SK-N-MC (cell line): ENCODE measurements around the gene CCNA2.

Experiments
- DNase-seq: peaks from one replicate; pipeline ENCODE4 v3.0.0-alpha.2; 2011; ENCODE audit warnings: low read depth, low spot score
- H3K27ac ChIP-seq: fragments of 200-600 bp; sonication (generic); 2 replicates; pipeline ENCODE4 v1.5.1; 2016; ENCODE audit warnings: mixed run types
- H3K36me3 ChIP-seq: fragments of 200-600 bp; sonication (generic); 2 replicates; pipeline ENCODE4 v1.6.1; 2017; ENCODE audit warnings: antibody characterized with exemption, low read length, mixed read lengths; ENCODE audit not compliant: insufficient read depth
- H3K4me3 ChIP-seq: fragments of 200-600 bp; sonication (generic); 2 replicates; pipeline ENCODE4 v1.5.1; 2016
- H3K9ac ChIP-seq: fragments of 200-600 bp; sonication (generic); 2 replicates; pipeline ENCODE4 v1.8.0; 2017; ENCODE audit warnings: mixed run types, mixed read lengths; ENCODE audit not compliant: insufficient read length
- H3K9me3 ChIP-seq: fragments of 200-600 bp; sonication (generic); 2 replicates; pipeline ENCODE4 v1.6.1; 2017; ENCODE audit warnings: low read depth, mild to moderate bottlenecking, antibody characterized with exemption, low read length, moderate library complexity, mixed read lengths
- EZH2 ChIP-seq: fragments of 200-600 bp; sonication (generic); IDR thresholded peaks from one replicate; pipeline ENCODE4 v1.6.1; 2017; ENCODE audit warnings: antibody characterized with exemption
- FOXP2 ChIP-seq: optimal IDR thresholded peaks from 2 replicates; pipeline ENCODE3; 2011; ENCODE audit warnings: mild to moderate bottlenecking, moderate library complexity; ENCODE audit not compliant: insufficient read depth; ENCODE audit errors: extremely low read length, control extremely low read depth
- POLR2AphosphoS5 ChIP-seq: IDR thresholded peaks from 2 replicates; pipeline ENCODE4 v1.6.1; 2012; ENCODE audit warnings: mild to moderate bottlenecking, low read depth, low read length, borderline replicate concordance

CCNA2 gene

DNA sequence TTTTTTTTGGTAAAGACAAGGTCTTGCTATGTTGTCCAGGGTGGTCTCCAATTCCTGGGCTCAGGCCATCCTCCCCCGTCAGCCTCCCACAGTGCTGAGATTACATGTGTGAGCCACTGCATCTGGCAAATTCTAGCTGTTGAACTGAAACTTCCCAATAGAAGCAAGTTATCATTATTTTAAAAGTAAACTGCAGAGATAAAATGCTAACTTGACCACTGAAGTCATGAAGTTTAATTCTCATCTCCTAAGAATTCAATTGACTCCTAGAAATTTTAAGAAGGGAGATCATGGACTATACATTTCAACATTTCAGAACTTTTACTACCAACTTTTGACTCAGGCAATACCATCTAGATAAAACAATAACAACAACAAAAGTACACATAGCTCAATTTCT lies 34.2 kb downstream of the CCNA2 start:
- H3K9me3 ChIP-seq, result no peaks in the 10 kb centered on the region
- DNase-seq, result no peak
- H3K4me3 ChIP-seq, result no peak overlapping the region
- TF ChIP-seq FOXP2 (no peak), EZH2 (no peak), POLR2AphosphoS5 (no peak)
- H3K36me3 ChIP-seq, result no peaks in the 10 kb centered on the region
- H3K9ac ChIP-seq, result no peak overlapping the region
- H3K27ac ChIP-seq, result no peak overlapping the region

DNA sequence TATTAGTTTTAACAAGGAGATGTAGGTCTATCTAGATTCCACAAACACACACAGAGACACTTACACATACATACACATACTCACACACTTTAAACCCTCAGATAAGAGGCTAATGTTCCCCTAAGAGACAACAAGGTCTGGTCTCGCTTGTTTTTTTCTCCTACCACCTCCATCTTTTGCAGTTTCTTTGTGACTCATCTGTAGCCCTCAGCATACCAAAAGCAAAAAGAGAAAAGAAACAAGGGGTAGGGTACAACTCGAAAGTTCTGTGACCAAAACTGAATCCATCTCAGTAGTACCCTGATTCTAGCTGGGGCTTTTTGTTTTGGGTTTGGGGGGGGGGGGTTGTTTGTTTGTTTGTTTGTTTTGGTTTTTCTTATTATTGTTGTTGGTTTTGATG lies 34.8 kb downstream of the CCNA2 start:
- Histone ChIP-seq H3K36me3 (no peaks in the 10 kb centered on the region), H3K4me3 (no peak overlapping the region), H3K9me3 (no peaks in the 10 kb centered on the region), H3K9ac (no peak overlapping the region), H3K27ac (no peak overlapping the region)
- TF ChIP-seq EZH2 (no peak), POLR2AphosphoS5 (no peak), FOXP2 (no peak)
- no peak for DNase-seq

DNA sequence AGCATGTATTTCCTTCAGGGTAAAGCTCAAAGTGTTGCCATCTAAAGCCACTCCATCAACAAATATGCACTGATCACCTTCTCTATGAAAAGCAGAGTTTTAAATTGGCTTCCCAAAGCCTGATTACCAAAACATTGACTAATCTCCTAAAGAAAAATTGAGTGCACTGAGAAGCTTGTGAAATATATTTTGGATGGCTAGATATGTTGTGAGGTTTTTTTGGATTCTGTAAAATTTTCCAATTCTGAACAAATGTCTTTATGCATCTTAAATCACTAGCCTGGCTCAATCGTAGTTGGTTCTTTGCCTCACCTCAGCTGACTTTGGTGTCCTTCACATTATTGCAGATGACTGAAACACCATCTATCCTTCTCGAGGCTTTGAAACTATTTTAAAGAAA lies 37.5 kb downstream of the CCNA2 start:
- TF ChIP-seq FOXP2 (no peak), POLR2AphosphoS5 (no peak), EZH2 (no peak)
- Histone ChIP-seq H3K27ac (no peak overlapping the region), H3K9me3 (no peaks in the 10 kb centered on the region), H3K4me3 (no peak overlapping the region), H3K36me3 (no peaks in the 10 kb centered on the region), H3K9ac (no peak overlapping the region)
- DNase-seq, result no peak

DNA sequence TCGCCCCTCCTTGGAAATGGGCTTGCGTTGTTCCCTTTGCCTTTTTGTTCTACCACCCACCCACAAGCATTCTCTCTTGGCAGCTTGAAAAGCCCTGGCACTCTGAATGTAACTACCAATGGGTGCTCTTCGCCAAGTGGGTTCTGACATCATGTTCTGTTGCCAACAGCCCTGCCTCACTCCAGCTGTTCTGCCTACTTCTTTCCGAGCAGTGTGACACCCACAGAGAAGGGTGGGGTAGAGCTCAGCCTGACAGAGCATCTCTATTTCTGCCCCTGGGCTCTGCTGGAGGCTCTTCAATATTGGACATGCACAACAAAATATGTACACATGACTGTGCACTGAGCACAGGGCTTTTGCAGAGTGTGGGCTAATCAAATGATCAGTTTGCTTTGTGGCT lies 38.2 kb downstream of the CCNA2 start:
- H3K9ac ChIP-seq, result no peak overlapping the region

DNA sequence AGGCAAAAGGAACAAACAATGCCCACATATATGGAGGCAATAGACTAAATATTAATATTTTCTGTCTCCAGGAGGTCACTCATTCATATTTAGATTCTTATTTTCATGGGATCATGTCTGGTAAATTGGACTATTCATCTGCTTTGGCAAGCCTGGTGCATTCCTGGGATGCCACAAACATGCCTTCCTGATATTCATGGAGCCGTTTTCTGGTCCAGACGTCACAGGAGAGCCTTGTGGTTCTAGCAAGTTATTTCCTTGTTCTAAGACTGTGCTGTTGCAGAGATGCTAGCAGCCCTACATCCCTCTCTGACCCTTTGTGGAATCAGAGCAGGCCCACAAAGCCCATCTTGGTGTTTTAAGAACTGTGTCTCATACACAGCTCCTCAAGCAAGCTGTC lies 38.7 kb downstream of the CCNA2 start:
- no peak for DNase-seq
- H3K27ac ChIP-seq, result no peak overlapping the region
- no peak overlapping the region for H3K4me3 ChIP-seq
- no peak for TF ChIP-seq POLR2AphosphoS5
- no peak for TF ChIP-seq EZH2
- TF ChIP-seq FOXP2, result no peak
- H3K36me3 ChIP-seq, result no peaks in the 10 kb centered on the region
- no peak overlapping the region for H3K9ac ChIP-seq
- H3K9me3 ChIP-seq, result no peaks in the 10 kb centered on the region

More for the DNA sequence above, 38.2 kb downstream of the CCNA2 start:
- Histone ChIP-seq H3K9me3 (no peaks in the 10 kb centered on the region), H3K27ac (no peak overlapping the region), H3K4me3 (no peak overlapping the region), H3K36me3 (no peaks in the 10 kb centered on the region)
- DNase-seq, result no peak
- TF ChIP-seq EZH2, result no peak
- no peak for TF ChIP-seq FOXP2
- no peak for TF ChIP-seq POLR2AphosphoS5

DNA sequence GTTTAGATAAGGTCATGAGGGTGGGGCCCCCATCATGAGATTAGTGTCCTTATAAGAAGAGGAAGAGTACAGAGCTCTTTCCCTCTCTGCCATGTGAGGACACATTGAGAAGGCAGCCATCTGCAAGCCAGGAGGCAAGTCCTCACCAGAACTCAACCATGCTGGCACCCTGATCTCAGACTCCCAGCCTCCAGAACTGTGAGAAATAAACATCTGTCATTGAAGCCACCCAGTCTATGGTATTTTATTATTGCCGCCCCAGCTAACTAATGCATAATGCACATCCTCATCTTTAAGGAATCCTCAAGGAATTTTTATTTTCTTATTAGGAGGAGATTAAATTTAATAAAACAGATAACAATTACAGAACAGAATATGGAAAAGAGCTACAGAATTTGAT lies 39.3 kb downstream of the CCNA2 start:
- no peak for DNase-seq
- H3K9ac ChIP-seq, result no peak overlapping the region

DNA sequence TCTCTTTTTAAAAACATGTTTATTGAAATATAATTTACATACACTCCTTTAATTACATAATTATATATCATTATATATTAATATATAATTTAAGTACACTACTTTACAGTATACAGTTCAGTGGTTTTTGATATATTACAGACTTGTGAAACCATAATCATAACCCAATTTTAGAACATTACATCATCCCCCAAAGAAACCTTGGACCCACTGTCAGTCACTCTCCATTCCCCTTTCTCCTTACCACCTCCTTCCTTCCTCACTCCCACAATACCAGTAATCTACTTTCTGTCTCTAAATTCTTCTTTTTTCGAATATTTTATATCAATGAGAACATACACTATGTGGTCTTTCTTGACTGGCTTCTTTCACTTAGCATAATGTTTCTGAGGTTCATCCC lies 40.5 kb downstream of the CCNA2 start:
- H3K9me3 ChIP-seq, result no peaks in the 10 kb centered on the region
- no peaks in the 10 kb centered on the region for H3K36me3 ChIP-seq
- H3K9ac ChIP-seq, result no peak overlapping the region
- no peak for DNase-seq
- H3K4me3 ChIP-seq, result no peak overlapping the region
- no peak overlapping the region for H3K27ac ChIP-seq
- no peak for TF ChIP-seq POLR2AphosphoS5
- TF ChIP-seq EZH2, result no peak
- TF ChIP-seq FOXP2, result no peak

More for the DNA sequence above, 39.3 kb downstream of the CCNA2 start:
- Histone ChIP-seq H3K36me3 (no peaks in the 10 kb centered on the region), H3K27ac (no peak overlapping the region), H3K9me3 (no peaks in the 10 kb centered on the region), H3K4me3 (no peak overlapping the region)
- no peak for TF ChIP-seq FOXP2
- TF ChIP-seq EZH2, result no peak
- no peak for TF ChIP-seq POLR2AphosphoS5

DNA sequence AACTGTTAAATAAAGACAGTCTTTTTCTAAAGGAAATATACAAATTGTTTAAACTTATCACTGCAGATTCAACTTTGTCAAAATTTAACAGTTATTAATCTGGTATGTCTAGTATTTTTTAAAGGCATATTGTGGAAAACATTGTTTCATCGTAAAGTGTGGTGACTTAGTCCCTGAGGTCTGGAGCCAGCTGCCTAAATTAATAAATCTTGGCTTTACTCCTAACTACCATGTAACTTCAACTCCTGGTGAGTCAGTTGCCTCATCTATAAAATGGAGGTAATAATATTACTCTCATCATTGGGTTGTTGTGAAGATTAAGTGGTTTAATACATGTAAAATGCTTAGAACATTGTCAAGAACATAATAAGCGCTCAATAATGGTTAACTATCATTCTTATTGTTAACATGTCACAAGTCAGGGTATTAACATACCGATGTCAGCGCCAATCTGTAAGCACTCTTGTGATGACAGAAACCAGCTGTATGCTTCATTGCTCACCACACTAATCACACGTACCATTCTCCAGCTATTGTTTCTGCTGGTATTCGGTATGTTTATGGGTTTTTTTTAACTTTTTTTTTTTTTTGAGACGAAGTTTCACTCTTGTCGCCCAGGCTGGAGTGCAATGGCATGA lies 44.6 kb downstream of the CCNA2 start:
- Histone ChIP-seq H3K9ac (no peak overlapping the region), H3K36me3 (no peaks in the 10 kb centered on the region), H3K4me3 (no peak overlapping the region), H3K27ac (no peak overlapping the region), H3K9me3 (no peaks in the 10 kb centered on the region)
- TF ChIP-seq EZH2 (no peak), FOXP2 (no peak), POLR2AphosphoS5 (no peak)
- DNase-seq, result no peak

DNA sequence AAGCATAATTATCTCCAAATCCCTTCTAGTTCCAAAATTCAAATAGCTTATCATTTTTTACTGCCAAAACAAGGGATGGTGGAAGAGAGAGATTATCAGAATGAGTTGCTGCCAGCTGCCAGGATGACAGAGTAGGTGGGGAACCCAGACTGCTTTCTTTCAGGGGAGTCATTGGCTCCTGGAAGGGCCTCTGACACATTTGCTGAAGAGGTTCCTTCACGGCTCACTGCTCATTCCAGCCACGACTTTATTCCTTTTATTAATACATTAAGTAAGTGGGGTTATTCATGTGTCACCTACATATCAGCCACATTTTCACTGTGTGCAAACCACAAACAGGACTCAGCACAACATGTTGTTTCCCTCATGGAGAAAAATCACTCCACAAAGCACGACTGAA lies 46.1 kb downstream of the CCNA2 start:
- no peak for DNase-seq
- no peak overlapping the region for H3K4me3 ChIP-seq
- no peak overlapping the region for H3K27ac ChIP-seq
- no peaks in the 10 kb centered on the region for H3K36me3 ChIP-seq
- H3K9me3 ChIP-seq, result no peaks in the 10 kb centered on the region
- TF ChIP-seq EZH2, result no peak
- TF ChIP-seq POLR2AphosphoS5, result no peak
- no peak for TF ChIP-seq FOXP2
- H3K9ac ChIP-seq, result no peak overlapping the region
